Stomach smooth muscle (tissue), 2 donors: ENCODE data around the gene USP50.
"Not testable (repeated sequence)": the region's sequence is repeated elsewhere in the genome, so short reads cannot be mapped to it uniquely, and the experiment has no call there.

Experiments
- H3K27ac ChIP-seq: one replicate; pipeline ENCODE4 v1.7.0; 2013; ENCODE audit warnings: mild to moderate bottlenecking, low read length, inconsistent platforms
- H3K27me3 ChIP-seq, 2 donors: one replicate each; pipeline ENCODE4 v1.7.0; 2013; ENCODE audit warnings: low read length in 2 of 2; ENCODE audit not compliant: insufficient read depth in 2 of 2, control insufficient read depth in 1 of 2
- H3K36me3 ChIP-seq, 2 donors: one replicate each; pipeline ENCODE4 v1.7.0; 2013; ENCODE audit warnings: low read length in 2 of 2; ENCODE audit not compliant: control insufficient read depth in 2 of 2, insufficient read depth in 2 of 2
- H3K4me1 ChIP-seq: one replicate; pipeline ENCODE4 v1.7.0; 2013; ENCODE audit warnings: low read length; ENCODE audit not compliant: control insufficient read depth, insufficient read depth
- H3K4me3 ChIP-seq, 2 donors: one replicate each; pipeline ENCODE4 v1.7.0; 2013; ENCODE audit warnings: low read length in 2 of 2
- H3K9ac ChIP-seq, 2 donors: one replicate each; pipeline ENCODE4 v1.7.0; 2013; ENCODE audit warnings: low read length in 2 of 2, mild to moderate bottlenecking in 1 of 2
- H3K9me3 ChIP-seq, 2 donors: one replicate each; pipeline ENCODE4 v1.7.0; 2013; ENCODE audit warnings: low read length in 2 of 2; ENCODE audit not compliant: control insufficient read depth in 2 of 2
- donor health status: healthy.
- donor health status: Pancreatic carcinoma.

Gene USP50

DNA sequence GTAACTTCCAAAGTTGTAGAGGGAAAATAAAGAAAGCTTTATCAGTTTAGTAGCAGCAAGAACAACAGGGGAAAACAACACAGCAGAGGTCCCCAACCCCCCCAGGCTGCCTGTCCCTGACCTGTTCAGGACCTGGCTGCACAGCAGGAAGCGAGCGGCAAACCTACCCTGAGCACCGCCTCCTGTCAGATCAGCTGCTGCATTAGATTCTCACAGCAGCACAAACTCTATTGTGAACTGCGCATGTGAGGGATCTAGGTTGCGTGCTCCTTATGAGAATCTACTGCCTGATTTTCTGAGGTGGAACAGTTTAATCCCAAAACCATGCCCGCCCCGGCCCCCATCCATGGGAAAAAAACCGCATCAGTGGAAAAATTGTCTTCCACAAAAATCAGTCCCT, 40.3 kb downstream of the USP50 start:
- Histone ChIP-seq H3K9ac (no peak overlapping the region), H3K27ac (no peak overlapping the region), H3K4me1 (no peaks in the 10 kb centered on the region)

DNA sequence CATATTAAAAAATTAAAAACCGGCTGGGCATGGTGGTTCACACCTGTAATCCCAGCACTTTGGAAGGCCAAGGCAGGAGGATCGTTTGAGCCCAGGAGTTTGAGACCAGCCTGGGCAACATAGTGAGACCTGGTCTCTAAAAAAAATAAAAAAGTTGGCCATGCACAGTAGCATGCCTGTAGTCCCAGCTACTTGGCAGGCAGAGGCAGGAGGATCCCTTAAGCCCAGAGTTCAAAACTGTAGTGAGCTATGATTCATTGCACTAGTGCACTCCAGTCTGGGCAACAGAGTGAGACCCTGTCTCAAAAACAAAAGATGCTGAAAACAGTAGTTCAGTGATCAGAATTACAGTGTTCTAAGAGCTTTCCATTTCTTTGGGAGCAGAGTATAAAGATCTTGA, 40.8 kb downstream of the USP50 start:
- not testable (repeated sequence) for H3K9me3 ChIP-seq, H3K27me3 ChIP-seq, H3K4me1 ChIP-seq, H3K4me3 ChIP-seq, H3K36me3 ChIP-seq, H3K27ac ChIP-seq, H3K9ac ChIP-seq

More for the DNA sequence above, 40.3 kb downstream of the USP50 start:
- Histone ChIP-seq H3K36me3 (peaks cover 6% of the 10 kb centered on the region in 2 donors), H3K4me3 (no peak overlapping the region), H3K9me3 (no peaks in the 10 kb centered on the region), H3K27me3 (no peaks in the 10 kb centered on the region)

DNA sequence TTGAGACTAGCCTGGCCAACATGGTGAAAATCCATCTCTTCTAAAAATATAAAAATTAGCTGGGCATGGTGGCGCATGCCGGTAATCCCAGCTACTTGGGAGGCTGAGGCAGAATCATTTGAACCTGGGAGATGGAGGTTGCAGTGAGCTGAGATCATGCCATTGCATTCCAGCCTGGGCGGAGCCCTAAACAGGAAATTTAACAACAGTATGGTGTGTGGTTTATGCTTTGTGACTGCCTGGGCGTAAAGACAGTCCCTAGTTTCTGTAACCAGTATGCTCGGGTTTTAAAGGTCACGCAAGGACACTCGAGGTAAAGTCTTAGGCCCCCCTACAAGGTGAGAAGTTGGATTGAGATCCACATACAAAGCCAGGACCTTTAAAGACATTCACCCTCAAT, 43.3 kb downstream of the USP50 start:
- no peak overlapping the region for H3K9ac ChIP-seq
- H3K9me3 ChIP-seq: no peaks in the 10 kb centered on the region
- H3K27ac ChIP-seq: no peak overlapping the region
- no peaks in the 10 kb centered on the region for H3K4me1 ChIP-seq
- H3K27me3 ChIP-seq: no peaks in the 10 kb centered on the region
- H3K4me3 ChIP-seq: no peak overlapping the region
- H3K36me3 ChIP-seq: peaks cover 15 to 19% of the 10 kb centered on the region in 2 donors

GRCh38 chr15:50501815-50502214, 44.7 kb downstream of the USP50 start:
- Histone ChIP-seq H3K9ac (no peak overlapping the region), H3K27ac (no peak overlapping the region), H3K36me3 (peaks cover 20 to 28% of the 10 kb centered on the region in 2 donors), H3K27me3 (no peaks in the 10 kb centered on the region), H3K4me3 (no peak overlapping the region), H3K4me1 (no peaks in the 10 kb centered on the region), H3K9me3 (no peaks in the 10 kb centered on the region)

GRCh38 chr15:50500352-50500751, 46.1 kb downstream of the USP50 start:
- no peaks in the 10 kb centered on the region for H3K27me3 ChIP-seq
- H3K4me1 ChIP-seq: no peaks in the 10 kb centered on the region
- peaks cover 27 to 31% of the 10 kb centered on the region in 2 donors for H3K36me3 ChIP-seq
- no peak overlapping the region for H3K27ac ChIP-seq
- no peaks in the 10 kb centered on the region for H3K9me3 ChIP-seq
- H3K9ac ChIP-seq: no peak overlapping the region
- H3K4me3 ChIP-seq: no peak overlapping the region

GRCh38 chr15:50496692-50497091, 49.8 kb downstream of the USP50 start:
- peaks cover 45% of the 10 kb centered on the region in 2 donors for H3K36me3 ChIP-seq
- H3K9ac ChIP-seq: no peak overlapping the region
- H3K4me3 ChIP-seq: no peak overlapping the region
- H3K9me3 ChIP-seq: no peaks in the 10 kb centered on the region
- H3K4me1 ChIP-seq: no peaks in the 10 kb centered on the region
- no peaks in the 10 kb centered on the region for H3K27me3 ChIP-seq
- H3K27ac ChIP-seq: no peak overlapping the region

- peaks cover 48 to 50% of the 10 kb centered on the region in 2 donors for H3K36me3 ChIP-seq
- H3K4me1 ChIP-seq, H3K9ac ChIP-seq, H3K9me3 ChIP-seq, H3K27ac ChIP-seq, H3K4me3 ChIP-seq, H3K27me3 ChIP-seq: not testable (repeated sequence)
Measured at GRCh38 chr15:50494547-50494946, 51.9 kb downstream of the USP50 start.

GRCh38 chr15:50493625-50494024, 52.8 kb downstream of the USP50 start:
- Histone ChIP-seq H3K4me3 (no peak overlapping the region), H3K27me3 (no peaks in the 10 kb centered on the region), H3K36me3 (peaks cover 43 to 44% of the 10 kb centered on the region in 2 donors), H3K9ac (no peak overlapping the region), H3K4me1 (no peaks in the 10 kb centered on the region), H3K9me3 (no peaks in the 10 kb centered on the region), H3K27ac (no peak overlapping the region)

DNA sequence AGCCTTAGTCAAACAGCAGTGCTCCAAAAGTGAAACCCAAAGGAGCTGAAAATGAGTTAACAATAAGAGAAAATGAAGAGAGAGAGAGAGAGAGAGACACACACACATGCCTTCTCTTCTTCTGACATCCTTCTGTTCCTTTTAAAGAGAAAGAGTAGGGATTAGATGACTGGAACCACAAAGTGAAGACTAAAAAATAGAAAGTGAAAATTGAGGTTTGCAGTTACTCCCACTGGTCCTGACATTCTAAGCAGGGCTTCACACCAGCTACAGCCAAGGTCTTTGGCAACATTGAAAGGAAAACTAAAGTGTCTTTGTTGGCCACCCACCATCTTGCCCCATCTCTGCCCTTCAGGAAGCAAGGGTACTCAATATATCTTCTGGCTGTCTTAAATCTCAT, 59.2 kb downstream of the USP50 start:
- Histone ChIP-seq H3K4me1 (no peaks in the 10 kb centered on the region), H3K9me3 (no peaks in the 10 kb centered on the region), H3K4me3 (no peak overlapping the region), H3K9ac (no peak overlapping the region), H3K36me3 (peaks cover 18 to 36% of the 10 kb centered on the region in 2 donors), H3K27me3 (no peaks in the 10 kb centered on the region), H3K27ac (no peak overlapping the region)

DNA sequence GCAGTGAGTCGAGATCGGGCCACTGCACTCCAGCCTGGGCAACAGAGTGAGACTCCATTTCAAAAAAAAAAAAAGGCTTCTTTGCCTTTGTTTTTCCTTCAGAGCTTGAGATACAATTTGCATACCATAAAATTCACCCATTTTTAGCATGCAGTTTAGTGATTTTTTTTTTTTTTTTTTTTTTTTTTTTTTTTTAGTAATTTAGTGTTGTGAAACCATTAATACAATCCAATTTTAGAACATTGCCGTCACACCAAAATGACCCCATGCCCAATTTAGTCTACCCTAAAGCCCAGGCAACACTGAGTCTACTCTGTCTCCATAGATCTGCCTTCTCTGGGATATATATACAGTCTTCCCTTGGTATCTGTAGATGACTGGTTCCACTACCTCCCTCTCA, 61.1 kb downstream of the USP50 start:
- Histone ChIP-seq H3K27ac (no peak overlapping the region), H3K9ac (no peak overlapping the region), H3K9me3 (no peaks in the 10 kb centered on the region), H3K4me1 (no peaks in the 10 kb centered on the region), H3K36me3 (peaks cover 11 to 28% of the 10 kb centered on the region in 2 donors), H3K27me3 (no peaks in the 10 kb centered on the region), H3K4me3 (no peak overlapping the region)

- Histone ChIP-seq H3K9ac (no peak overlapping the region), H3K27ac (no peak overlapping the region), H3K27me3 (no peaks in the 10 kb centered on the region), H3K4me1 (no peaks in the 10 kb centered on the region), H3K4me3 (no peak overlapping the region), H3K9me3 (no peaks in the 10 kb centered on the region), H3K36me3 (peaks cover 11 to 23% of the 10 kb centered on the region in 2 donors)
Measured at GRCh38 chr15:50484781-50485180, 61.7 kb downstream of the USP50 start.
